ENCODE measurements around the gene LDLRAD4. TPM values are rescaled to one million over a fixed set of nuclear protein-coding genes. Genes with fewer than 3 reads are reported as not detected.

The LDLRAD4 gene
- total and polyA plus RNA-seq, 11 donors, result 10.4 to 44.0 (median 29.6) TPM

DNA sequence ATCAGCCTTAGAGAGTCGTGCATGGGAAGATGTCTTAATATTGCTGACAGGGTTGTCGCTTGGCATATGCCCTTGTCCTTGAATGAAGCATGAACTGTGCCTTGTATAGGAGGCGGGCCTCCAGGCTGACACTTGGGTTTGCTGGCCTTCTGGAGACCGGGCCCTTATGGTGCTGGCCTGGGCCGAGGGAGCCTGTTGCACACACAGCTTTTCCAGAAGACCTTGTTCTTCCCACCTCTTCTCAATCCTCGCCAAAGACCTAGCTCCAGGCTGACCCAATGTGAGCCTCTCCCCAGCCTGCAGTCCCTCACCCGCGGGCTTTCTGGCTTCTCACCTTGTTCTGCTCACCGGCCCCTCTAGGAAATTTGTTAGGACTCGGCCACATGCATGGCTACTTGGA is 308.7 kb downstream of the LDLRAD4 start:
- intact Hi-C loops (cut with DNase I), result loop anchor here in 2 of 10 donors (5.0 to 10.0 kb wide), 3 partner anchors 222 to 310 kb away; partner anchors contain the start of gene LDLRAD4 (in 1 of the 2)
- no peak for TF ChIP-seq POLR2A (IDR thresholded peaks at IDR 0.05)
- TF ChIP-seq, protein P1, sequence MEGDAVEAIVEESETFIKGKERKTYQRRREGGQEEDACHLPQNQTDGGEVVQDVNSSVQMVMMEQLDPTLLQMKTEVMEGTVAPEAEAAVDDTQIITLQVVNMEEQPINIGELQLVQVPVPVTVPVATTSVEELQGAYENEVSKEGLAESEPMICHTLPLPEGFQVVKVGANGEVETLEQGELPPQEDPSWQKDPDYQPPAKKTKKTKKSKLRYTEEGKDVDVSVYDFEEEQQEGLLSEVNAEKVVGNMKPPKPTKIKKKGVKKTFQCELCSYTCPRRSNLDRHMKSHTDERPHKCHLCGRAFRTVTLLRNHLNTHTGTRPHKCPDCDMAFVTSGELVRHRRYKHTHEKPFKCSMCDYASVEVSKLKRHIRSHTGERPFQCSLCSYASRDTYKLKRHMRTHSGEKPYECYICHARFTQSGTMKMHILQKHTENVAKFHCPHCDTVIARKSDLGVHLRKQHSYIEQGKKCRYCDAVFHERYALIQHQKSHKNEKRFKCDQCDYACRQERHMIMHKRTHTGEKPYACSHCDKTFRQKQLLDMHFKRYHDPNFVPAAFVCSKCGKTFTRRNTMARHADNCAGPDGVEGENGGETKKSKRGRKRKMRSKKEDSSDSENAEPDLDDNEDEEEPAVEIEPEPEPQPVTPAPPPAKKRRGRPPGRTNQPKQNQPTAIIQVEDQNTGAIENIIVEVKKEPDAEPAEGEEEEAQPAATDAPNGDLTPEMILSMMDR (IDR thresholded peaks at IDR 0.05), result no peak
- 94 to 100% (median 96%) methylated on average over 6 to 10 of the region's 10 CpGs for WGBS, 4 donors

DNA sequence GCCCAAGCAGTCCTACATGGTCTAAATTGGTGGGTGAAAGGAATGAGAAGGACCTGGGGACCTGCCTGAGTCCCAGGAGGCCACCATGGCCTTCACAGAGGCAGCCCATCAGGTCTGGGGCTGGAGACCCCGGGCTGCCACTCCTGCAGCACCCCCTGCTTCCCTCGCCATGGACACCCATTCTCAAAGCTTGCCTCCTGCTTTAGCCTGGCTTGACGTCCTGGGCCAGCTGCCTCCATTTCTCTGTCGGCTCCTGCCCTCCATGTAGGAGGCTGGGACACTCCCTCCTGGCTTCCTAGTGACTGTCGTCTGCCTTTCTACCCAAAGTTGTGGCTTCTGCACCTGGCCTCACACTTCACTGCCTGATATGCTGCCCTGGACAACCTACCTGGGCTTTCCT is 309.2 kb downstream of the LDLRAD4 start:
- intact Hi-C loops (cut with DNase I), result loop anchor here in 3 of 10 donors (2.0 to 10.0 kb wide), 4 partner anchors 223 to 311 kb away; partner anchors contain the start of gene LDLRAD4 (in 1 of the 3)
- no peak for DNase-seq
- no peak overlapping the region for H3K4me3 ChIP-seq
- H3K4me1 ChIP-seq, result peaks cover 0 to 21% (median 9%) of the 10 kb centered on the region in 12 donors
- no peaks in the 10 kb centered on the region for H3K27me3 ChIP-seq
- ATAC-seq, result no peak
- no peak for TF ChIP-seq POLR2A (IDR thresholded peaks at IDR 0.05)
- TF ChIP-seq, protein P1 (IDR thresholded peaks at IDR 0.05), result no peak
- WGBS, 4 donors, result 92 to 95% (median 93%) methylated on average over 5 of the region's 5 CpGs
- H3K27ac ChIP-seq, result no peak overlapping the region
- no peaks in the 10 kb centered on the region for H3K36me3 ChIP-seq
- no peaks in the 10 kb centered on the region for H3K9me3 ChIP-seq

More for the DNA sequence above, 308.7 kb downstream of the LDLRAD4 start:
- ATAC-seq, result no peak
- Histone ChIP-seq H3K9me3 (no peaks in the 10 kb centered on the region), H3K4me3 (no peak overlapping the region), H3K27me3 (no peaks in the 10 kb centered on the region), H3K27ac (no peak overlapping the region), H3K36me3 (no peaks in the 10 kb centered on the region), H3K4me1 (peaks cover 0 to 21% (median 9%) of the 10 kb centered on the region in 12 donors)
- no peak for DNase-seq

DNA sequence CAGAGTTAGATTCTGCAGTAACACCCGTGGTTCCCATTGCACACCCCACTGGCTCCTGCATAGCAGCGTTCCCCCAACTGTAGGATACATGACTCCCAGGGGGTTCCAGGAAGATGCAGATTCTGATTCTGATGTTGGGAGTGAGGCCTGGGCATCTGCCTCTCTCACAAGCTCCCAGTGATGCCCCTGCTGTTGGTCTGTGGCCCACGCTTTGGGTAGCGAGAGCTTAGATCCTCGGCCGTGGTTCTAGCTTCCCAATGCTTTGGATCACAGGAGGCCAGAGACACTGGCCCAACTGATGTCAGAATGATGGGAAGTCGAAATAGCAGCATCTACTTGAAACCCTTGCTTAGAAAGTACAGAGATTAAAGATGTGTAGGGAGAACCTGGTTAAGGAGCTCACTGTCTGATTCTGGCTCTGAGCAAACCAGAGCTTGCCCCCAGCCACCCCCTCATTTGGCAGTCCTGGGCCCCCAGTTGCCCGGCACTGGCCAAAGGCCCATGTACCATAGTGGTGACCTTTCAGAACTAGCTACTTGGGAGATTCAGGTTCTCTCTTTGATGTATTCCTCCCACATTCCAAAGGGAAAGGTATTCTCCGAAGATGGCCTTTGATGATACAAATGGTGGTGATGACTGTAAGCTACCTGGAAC is 310.3 kb downstream of the LDLRAD4 start:
- ATAC-seq, result no peak
- no peak for DNase-seq
- H3K36me3 ChIP-seq, result no peaks in the 10 kb centered on the region
- H3K4me3 ChIP-seq, result no peak overlapping the region
- 96 to 99% (median 96%) methylated on average over 9 of the region's 9 CpGs for WGBS, 4 donors
- H3K27ac ChIP-seq, result no peak overlapping the region
- H3K4me1 ChIP-seq, result peaks cover 0 to 21% (median 9%) of the 10 kb centered on the region in 12 donors
- intact Hi-C loops (cut with DNase I), result loop anchor here in 3 of 10 donors (2.0 to 10.0 kb wide), 4 partner anchors 224 to 312 kb away; partner anchors contain the start of gene LDLRAD4 (in 1 of the 3)
- H3K27me3 ChIP-seq, result no peaks in the 10 kb centered on the region
- TF ChIP-seq POLR2A (IDR thresholded peaks at IDR 0.05), result no peak
- TF ChIP-seq, protein P1 (IDR thresholded peaks at IDR 0.05), result no peak
- H3K9me3 ChIP-seq, result no peaks in the 10 kb centered on the region

DNA sequence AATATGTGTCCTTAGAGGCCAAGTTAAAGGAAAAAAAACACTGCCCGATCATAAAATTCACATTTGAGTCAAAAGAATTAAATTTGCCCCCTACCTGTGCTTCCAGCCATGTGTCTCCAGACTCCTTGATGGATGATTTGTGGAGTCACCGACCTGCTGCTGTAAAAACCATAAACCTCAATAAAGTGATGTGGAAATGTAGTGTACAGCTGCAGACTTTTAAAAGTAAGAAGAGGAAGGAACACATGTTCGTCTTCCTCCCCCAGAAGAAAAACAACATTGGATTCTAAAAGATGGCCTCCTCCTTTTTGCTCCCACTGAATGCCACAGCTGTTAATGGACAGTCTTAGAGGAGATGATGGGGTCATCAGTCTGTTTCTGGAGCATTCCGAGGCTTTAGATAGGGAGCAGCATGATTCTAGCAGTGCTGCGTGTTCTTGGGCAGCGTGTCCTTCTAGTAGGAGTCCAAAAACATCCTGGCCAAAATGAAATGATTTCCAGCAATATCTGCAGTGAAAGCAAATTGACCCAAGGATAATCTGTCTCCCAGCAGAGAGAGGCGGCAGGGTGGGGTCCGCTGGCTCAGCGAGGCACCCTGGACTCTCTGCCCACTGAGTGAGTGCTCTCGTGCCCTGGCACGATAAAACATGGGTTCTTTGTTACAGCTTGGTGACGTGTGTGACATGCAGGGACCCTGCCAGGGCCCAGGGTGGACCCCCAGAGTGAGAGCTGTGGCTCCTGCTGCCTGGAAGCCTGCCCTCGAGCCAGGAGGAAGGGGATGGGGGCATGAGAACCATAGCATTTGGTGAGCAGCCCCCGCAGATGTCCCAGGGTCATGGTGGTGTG is 311.7 kb downstream of the LDLRAD4 start:
- Histone ChIP-seq H3K36me3 (no peaks in the 10 kb centered on the region), H3K4me3 (no peak overlapping the region), H3K4me1 (peaks cover 0 to 21% (median 9%) of the 10 kb centered on the region in 12 donors), H3K9me3 (no peaks in the 10 kb centered on the region), H3K27ac (peak overlapping the region in 4 of 12 donors; percentile 5 to 62 (median 30)), H3K27me3 (no peaks in the 10 kb centered on the region)
- ATAC-seq (peak; percentile 5 to 9 (median 8)), DNase-seq (no peak)
- TF ChIP-seq POLR2A (IDR thresholded peaks at IDR 0.05), result no peak
- TF ChIP-seq, protein P1 (IDR thresholded peaks at IDR 0.05), result no peak
- WGBS, 4 donors, result 76 to 83% (median 77%) methylated on average over 10 to 14 of the region's 14 CpGs
- intact Hi-C loops (cut with DNase I), result loop anchor here in 6 of 10 donors (2.0 to 5.0 kb wide), 2 partner anchors 313 kb away; partner anchors contain the start of gene LDLRAD4 (in 4 of the 6)
